GM10266 (cell line): ENCODE results near the gene TTC27.

Experiments
- DNase-seq: peaks from one replicate; pipeline ENCODE4 v3.0.0; 2012; ENCODE audit errors: extremely low spot score
- CTCF ChIP-seq: IDR thresholded peaks from 2 replicates; pipeline ENCODE4 v1.5.1; 2012; ENCODE audit warnings: mild to moderate bottlenecking, low read depth; ENCODE audit not compliant: control insufficient read depth, insufficient read depth; ENCODE audit errors: missing control alignments

The TTC27 gene

GRCh38 chr2:32697156-32697555 lies 69.3 kb downstream of the TTC27 start:
- no peak for DNase-seq
- TF ChIP-seq CTCF: no peak

- DNase-seq: no peak
- TF ChIP-seq CTCF: no peak
Measured at GRCh38 chr2:32699151-32699550, 71.3 kb downstream of the TTC27 start.

- no peak for DNase-seq
- no peak for TF ChIP-seq CTCF
Measured at GRCh38 chr2:32701806-32702205, 74.0 kb downstream of the TTC27 start.

GRCh38 chr2:32702303-32703064 lies 74.6 kb downstream of the TTC27 start:
- no peak for DNase-seq
- no peak for TF ChIP-seq CTCF

- no peak for DNase-seq
Measured at GRCh38 chr2:32706815-32707579, 79.1 kb downstream of the TTC27 start.

GRCh38 chr2:32711219-32711618 lies 83.4 kb downstream of the TTC27 start:
- TF ChIP-seq CTCF: no peak
- no peak for DNase-seq

More at GRCh38 chr2:32706815-32707579, 79.1 kb downstream of the TTC27 start:
- no peak for TF ChIP-seq CTCF
